Tibial nerve (tissue), 3 donors: ENCODE measurements around the gene SIVA1.
"Not testable (repeated sequence)": the region's sequence is repeated elsewhere in the genome, so short reads cannot be mapped to it uniquely, and the experiment has no call there.

Source experiments
- CTCF ChIP-seq, 5 experiments: fragments of 200-600 bp in 3 of 5; fragments of 450-650 bp in 2 of 5; sonication (generic) in 3 of 5; IDR thresholded peaks; one replicate each; pipeline ENCODE4 v1.5.1; 2016 to 2019; ENCODE audit warnings: antibody characterized with exemption in 5 of 5, mild to moderate bottlenecking in 3 of 5, moderate library complexity in 2 of 5
- POLR2A ChIP-seq, 2 donors: fragments of 450-650 bp; IDR thresholded peaks; one replicate each; pipeline ENCODE4 v1.6.1; 2017; ENCODE audit warnings: antibody characterized with exemption in 2 of 2, mild to moderate bottlenecking in 2 of 2, moderate library complexity in 2 of 2

- TF ChIP-seq POLR2A, CTCF (IDR thresholded peaks at IDR 0.05): not testable (repeated sequence)
These were observed 2.2 kb upstream of the SIVA1 start for GRCh38 chr14:104750753-104751057.
